ENCODE data around the gene C11orf98. TPM values are rescaled to one million over a fixed set of nuclear protein-coding genes. Genes with fewer than 3 reads are reported as not detected.

The C11orf98 gene
- total RNA-seq, 1 donor = 23.7 TPM

GRCh38 chr11:62649486-62649885 lies 15.5 kb downstream of the C11orf98 start:
- TF ChIP-seq CTCF (IDR thresholded peaks at IDR 0.05; ENCODE audit: insufficient read depth, low read depth, low read length) = no peak
- DNase-seq (ENCODE audit: low read depth) = no peak

GRCh38 chr11:62648967-62649364 lies 16.0 kb downstream of the C11orf98 start:
- TF ChIP-seq CTCF (IDR thresholded peaks at IDR 0.05; ENCODE audit: insufficient read depth, low read depth, low read length) = no peak
- H3K4me3 ChIP-seq (ENCODE audit: low read depth, low read length) = no peak overlapping the region
- no peak for DNase-seq (ENCODE audit: low read depth)

More at GRCh38 chr11:62649486-62649885, 15.5 kb downstream of the C11orf98 start:
- no peak overlapping the region for H3K4me3 ChIP-seq (ENCODE audit: low read depth, low read length)

GRCh38 chr11:62648185-62648966 lies 16.6 kb downstream of the C11orf98 start:
- no peak overlapping the region for H3K4me3 ChIP-seq (ENCODE audit: low read depth, low read length)
- TF ChIP-seq CTCF (IDR thresholded peaks at IDR 0.05; ENCODE audit: insufficient read depth, low read depth, low read length) = no peak
- no peak for DNase-seq (ENCODE audit: low read depth)

GRCh38 chr11:62647609-62648005 lies 17.4 kb downstream of the C11orf98 start:
- DNase-seq (ENCODE audit: low read depth) = no peak
- TF ChIP-seq CTCF (IDR thresholded peaks at IDR 0.05; ENCODE audit: insufficient read depth, low read depth, low read length) = no peak

GRCh38 chr11:62646825-62647608 lies 18.0 kb downstream of the C11orf98 start:
- DNase-seq (ENCODE audit: low read depth) = no peak
- TF ChIP-seq CTCF (IDR thresholded peaks at IDR 0.05; ENCODE audit: insufficient read depth, low read depth, low read length) = no peak
- H3K4me3 ChIP-seq (ENCODE audit: low read depth, low read length) = no peak overlapping the region

More at GRCh38 chr11:62647609-62648005, 17.4 kb downstream of the C11orf98 start:
- no peak overlapping the region for H3K4me3 ChIP-seq (ENCODE audit: low read depth, low read length)

GRCh38 chr11:62645946-62646824 lies 18.8 kb downstream of the C11orf98 start, which contains the start of gene GANAB:
TSS of gene GANAB (minus strand) at chr11:62646613. CDS start at chr11:62646599, 14 bp downstream.
- peak; percentile 98 for DNase-seq (ENCODE audit: low read depth)
- H3K4me3 ChIP-seq (ENCODE audit: low read depth, low read length) = peak within 1 kb of the TSS; percentile 96
- TF ChIP-seq CTCF (IDR thresholded peaks at IDR 0.05; ENCODE audit: insufficient read depth, low read depth, low read length) = no peak

All from fibroblast of villous mesenchyme (primary cell).